NCI-H1105 (cell line): ENCODE results near the gene MLEC.

Experiments
- DNase-seq: peaks from one replicate; lab custom pipeline; 2025; lab: John Stamatoyannopoulos, UW

Gene MLEC, protein sequence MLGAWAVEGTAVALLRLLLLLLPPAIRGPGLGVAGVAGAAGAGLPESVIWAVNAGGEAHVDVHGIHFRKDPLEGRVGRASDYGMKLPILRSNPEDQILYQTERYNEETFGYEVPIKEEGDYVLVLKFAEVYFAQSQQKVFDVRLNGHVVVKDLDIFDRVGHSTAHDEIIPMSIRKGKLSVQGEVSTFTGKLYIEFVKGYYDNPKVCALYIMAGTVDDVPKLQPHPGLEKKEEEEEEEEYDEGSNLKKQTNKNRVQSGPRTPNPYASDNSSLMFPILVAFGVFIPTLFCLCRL

DNA sequence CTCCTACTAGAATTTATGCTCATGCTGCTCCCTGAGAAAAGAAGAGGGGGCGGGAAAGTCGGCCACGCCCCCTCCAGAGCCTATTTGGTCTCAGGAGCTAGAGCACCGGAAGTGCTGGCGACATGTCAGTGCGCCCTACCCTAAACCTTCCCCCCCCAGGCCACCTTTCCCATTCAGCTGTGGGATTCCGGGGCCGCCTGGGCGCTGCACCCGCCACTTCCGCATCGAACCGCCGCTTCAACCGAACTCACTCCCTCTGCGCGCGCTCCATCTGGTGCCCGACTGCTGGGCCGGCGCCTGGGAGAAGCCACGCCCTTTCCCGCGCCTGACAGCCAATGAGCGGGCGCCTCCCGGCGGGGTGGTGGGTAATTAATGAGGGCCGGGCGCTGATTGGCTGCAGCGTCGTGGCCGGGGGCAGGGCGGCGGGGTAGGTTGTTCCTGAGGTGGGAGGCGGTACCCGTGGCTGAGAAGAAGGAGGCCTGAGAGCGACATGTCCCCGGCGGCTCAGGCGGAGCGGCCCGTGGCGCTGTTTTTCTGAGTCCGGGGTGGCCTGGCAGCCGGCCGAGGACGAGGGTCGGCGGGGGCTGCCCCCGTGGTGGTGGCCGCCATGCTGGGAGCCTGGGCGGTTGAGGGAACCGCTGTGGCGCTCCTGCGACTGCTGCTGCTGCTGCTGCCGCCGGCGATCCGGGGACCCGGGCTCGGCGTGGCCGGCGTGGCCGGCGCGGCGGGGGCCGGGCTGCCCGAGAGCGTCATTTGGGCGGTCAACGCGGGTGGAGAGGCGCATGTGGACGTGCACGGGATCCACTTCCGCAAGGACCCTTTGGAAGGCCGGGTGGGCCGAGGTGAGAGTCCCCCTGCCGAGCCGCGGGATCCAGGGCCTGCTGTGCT is at the start of gene MLEC:
Gene MLEC, plus strand, starts transcription at position 460 of the 888 bp plus-strand sequence. Its CDS starts 148 bp downstream, at position 608.
- DNase-seq = peak; percentile 99

GRCh38 chr12:120639771-120640721 is 46.9 kb upstream of the MLEC start, which contains the start of gene CABP1:
Gene CABP1 (plus strand): TSS chr12:120640626. CDS start chr12:120640686, 60 bp downstream.
- peak; percentile 45 for DNase-seq

DNA sequence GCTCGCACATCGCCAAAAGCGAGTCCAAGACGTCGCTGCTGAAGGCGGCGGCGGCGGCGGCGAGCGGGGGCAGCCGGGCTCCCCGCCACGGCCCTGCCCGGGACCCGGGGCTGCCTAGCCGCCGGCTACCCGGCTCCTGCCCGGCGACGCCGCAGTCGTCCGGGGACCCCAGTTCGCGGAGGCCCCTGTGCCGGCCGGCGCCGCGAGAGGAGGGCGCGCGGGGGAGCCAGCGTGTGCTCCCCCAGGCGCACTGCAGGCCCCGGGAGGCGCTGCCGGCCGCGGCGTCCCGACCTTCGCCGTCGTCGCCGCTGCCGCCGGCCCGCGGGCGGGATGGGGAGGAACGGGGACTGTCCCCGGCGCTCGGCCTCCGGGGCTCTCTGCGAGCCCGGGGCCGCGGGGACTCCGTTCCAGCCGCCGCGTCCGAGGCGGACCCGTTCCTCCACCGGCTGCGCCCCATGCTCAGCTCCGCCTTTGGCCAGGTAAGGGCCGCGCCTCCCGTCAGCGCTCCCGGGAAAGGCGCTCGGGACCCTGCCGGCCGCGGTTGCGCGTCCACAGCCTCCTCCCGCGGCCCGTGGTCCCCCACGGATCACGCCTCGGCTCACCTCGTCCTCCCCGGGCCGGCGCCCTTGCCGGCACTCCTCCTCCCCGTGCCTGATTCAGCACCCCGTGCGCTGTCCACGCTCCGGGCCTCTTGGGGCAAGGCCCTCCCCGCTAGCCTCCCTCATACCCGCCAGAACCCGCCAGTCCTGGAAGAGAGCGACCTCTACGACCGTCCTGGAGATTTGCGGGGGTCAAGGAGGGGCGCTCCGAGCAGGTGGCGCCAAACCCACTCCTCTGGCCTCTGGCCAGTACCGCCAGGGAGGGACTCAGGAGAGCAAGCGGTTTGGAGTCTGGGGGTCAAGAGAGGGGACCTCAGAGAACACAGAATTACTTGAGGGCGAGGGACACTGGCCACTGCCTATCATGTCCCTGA is 45.8 kb upstream of the MLEC start:
- DNase-seq = peak; percentile 9

- DNase-seq = no peak
These were observed 44.8 kb upstream of the MLEC start for GRCh38 chr12:120642121-120642520.

- DNase-seq = no peak
These were observed 44.1 kb upstream of the MLEC start for GRCh38 chr12:120642826-120643225.

DNA sequence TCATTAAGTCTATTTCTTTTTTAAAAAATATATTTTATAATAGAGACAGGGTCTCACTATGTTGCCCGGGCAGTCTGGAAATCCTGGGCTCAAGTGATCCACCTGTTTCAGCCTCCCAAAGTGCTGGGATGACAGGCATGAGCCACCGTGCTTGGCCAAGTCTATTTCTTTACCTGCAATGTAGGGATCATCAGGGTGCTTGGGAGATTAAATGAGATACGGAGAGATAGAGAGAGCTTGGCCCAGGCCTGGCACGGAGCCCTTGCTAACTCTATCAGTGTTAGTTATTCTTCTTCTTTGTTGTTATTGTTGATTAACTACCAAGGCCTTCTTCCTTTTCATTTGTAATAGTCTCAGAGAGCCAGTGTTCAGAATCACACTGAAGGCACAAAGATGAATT is 43.4 kb upstream of the MLEC start:
- no peak for DNase-seq

DNA sequence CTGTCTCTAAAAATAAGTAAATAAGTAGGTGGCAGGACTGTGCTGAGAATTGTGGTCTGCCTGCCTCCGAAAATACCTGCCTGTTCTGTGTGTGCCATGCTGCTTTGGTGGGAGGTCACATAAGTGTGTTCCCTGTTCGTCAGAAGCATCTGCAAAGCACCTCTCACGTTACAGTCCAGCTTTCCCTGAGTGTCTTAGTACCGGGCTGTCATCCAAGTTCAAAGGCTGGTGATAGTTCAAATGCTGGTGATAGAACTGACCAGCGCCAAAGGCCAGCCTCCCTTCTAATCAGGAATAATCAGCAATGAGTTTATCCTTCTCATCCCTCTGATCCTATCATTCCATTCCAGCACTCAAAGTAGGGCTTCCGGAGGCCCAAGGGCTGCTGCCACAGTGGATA is 40.9 kb upstream of the MLEC start:
- DNase-seq = no peak

GRCh38 chr12:120647375-120647755 is 39.6 kb upstream of the MLEC start:
- no peak for DNase-seq

GRCh38 chr12:120649442-120650232 is 37.3 kb upstream of the MLEC start:
- no peak for DNase-seq

- DNase-seq = no peak
These were observed 36.7 kb upstream of the MLEC start for GRCh38 chr12:120650233-120650690.

DNA sequence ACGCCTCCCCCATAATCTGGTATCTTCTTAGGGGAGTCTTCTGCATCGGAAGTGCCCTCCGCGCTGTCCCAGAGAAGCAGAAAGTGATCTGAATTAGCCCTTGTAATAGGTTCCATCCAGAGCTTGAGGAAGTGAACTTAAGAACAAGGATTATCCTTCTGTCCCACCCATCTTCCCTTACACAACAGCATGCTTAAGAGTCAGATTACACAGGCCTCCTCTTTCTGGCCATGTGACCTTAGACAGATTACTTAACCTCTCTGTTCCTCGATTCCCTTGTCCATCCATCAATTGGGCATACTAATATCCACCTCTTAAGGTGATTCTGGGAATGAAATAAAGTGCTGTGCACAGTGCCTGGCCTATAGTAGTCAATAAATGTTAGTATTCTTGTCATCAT is 35.1 kb upstream of the MLEC start:
- no peak for DNase-seq

DNA sequence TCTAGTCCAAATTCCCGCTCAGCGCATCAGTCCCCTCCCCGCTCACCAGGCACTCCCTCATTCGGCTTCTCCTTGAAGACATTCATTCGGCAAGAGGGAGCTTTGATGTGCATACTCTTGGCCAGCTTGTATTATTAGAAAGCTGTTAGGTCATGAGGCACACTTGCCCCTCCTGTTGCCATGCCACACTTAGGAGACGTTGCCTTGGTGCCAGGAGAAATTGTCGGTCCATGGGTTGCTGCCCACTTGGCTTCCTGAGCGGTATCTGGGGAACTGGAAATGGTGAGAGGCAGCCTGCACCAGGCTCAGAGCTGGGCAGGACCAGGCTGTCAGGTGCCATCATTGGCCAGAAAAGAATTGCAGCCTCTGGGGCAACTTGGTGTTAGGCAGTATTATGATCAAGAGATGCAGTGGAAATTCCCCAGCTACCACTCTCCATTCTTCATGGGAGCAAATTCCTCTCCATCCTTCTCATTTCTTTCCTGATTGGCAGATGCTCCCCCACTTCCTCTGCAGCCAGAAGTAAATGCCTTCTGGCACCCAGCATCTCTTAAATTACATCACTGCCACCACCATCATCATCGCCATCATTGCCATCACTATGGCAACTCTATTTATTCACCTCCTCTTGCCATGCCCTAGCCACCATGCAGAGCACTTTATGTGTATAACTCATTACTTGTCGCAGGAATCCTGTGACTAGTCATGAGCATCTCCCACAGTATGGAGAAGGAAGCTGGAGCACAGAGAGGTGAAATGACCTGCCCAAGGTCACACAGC is 34.1 kb upstream of the MLEC start:
- no peak for DNase-seq

- no peak for DNase-seq
These were observed 33.3 kb upstream of the MLEC start for GRCh38 chr12:120653611-120654010.

DNA sequence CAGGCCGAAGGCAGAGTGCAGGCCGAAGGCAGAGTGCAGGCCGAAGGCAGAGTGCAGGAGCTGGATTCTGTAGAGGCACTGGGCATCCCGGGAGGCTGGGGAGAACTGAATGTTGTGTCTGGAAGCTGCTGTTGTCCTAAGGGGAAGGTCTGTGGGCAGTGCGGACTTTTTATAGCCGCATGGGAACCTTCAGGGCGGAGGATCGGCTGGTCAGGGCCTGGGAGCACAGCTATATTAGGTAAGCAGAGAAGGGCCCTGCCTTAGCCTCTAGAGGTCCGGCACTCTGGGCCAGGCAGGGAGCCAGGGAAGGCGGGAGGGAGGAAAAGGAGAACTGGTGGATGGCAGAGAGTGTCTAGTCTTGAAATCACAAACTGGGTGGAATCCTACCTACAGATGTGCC is 32.3 kb upstream of the MLEC start:
- no peak for DNase-seq

DNA sequence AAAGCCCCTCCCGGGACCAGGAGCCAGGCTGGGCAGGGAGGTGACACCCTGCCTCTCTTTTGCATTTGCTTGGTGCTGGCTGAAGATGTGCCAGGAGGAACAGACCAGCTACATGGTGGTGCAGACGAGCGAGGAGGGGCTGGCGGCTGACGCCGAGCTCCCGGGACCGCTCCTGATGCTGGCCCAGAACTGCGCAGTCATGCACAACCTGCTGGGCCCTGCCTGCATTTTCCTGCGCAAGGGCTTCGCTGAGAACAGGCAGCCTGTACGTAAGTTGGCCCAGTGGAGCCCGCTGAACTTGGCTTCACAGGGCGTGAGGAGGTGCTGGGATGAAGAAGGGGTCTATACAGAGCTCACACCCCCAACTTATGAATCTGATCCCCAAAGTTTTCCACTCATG is 30.9 kb upstream of the MLEC start:
- no peak for DNase-seq

DNA sequence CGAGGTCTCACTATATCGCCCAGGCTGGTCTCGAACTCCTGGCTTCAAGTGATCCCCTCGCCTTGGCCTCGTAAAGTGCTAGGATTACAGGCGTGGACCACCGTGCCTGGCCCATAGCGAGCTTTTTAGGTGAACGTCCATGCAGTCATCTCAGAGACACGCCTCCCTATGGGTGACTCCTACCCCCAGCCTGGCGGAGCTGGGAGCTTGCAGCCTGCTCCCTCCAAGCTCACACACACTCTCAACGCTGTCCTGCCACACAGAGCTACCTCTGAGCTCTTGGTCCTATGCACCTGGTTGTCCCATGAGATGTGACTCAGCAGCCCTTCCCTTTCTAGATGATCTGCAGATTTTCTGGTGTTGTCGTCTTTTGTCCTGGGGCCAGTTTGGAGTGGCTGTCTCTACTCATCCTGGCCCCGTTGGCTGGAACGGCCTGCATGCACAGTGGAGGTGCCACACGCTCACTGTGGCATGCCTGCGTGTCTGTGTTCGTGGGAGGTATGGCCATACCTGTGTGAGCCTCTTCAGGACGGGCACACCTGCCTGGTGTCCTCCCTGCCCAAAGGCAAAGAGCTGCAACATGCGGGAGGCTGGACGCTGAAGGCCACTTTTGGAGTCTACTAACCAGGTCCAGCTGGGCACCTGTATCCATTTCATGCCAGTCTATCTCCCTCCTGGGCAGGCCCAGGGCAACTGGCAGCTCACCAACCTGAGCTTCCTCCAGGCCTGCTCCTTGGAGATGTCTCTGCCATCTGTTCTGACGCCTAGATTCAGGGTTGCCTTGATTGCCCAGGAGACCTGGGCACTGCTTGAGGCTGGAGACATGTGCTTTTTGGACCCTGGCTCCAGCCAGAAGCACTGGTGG is 28.4 kb upstream of the MLEC start:
- no peak for DNase-seq

GRCh38 chr12:120659151-120659525 is 27.8 kb upstream of the MLEC start:
- no peak for DNase-seq

GRCh38 chr12:120661432-120661831 is 25.5 kb upstream of the MLEC start:
- no peak for DNase-seq
